GM19238 (cell line): ENCODE results near the gene SHROOM2.
"Not testable (repeated sequence)": the region's sequence is repeated elsewhere in the genome, so short reads cannot be mapped to it uniquely, and the experiment has no call there.

Source experiments
- DNase-seq: peaks from one replicate; pipeline ENCODE4 v3.0.0; 2011; ENCODE audit warnings: low spot score; ENCODE audit not compliant: insufficient read length

SHROOM2 gene

DNA sequence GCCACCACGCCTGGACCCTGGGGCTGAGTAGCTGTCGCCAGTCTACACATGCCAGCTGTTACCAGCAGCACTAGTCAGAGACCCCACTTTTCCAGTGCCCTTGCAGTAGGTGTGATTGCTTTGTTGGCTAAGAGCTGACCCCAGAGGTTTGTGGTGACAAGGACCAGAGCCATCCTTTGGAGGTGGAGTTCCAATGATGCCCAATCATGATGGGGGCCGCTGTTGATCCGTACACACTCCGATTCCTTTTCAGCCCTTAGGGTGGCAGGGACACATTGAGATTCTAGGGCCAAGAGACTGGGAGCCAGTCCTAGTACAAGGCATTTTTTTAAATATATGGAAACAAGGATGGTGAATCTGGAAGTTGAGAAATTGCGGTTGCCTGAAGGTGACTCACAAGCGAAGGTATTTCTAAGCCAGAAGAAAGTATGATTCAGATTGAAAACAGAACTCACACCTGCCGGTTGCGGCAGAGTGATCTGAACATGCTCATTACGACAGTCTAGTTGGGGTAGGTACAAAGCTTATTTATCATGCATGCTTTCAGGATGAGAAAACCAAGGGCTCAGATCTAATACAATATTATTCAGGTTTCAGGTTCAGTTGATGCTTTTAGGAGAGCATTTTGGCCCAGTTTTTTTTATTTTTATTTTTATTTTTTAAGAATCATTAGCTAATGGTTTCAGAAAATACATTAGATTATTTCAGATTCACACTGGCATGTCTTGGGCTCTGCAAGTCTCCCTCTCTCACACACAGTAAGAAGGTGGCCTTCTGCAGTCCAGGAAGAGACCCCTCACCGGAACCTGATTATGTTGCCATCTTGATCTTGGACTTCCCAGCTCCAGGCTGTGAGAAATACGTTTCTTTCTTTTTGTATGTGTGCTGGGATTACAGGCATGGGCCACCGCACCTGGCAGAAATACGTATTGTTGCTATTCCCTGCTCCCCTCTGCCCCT is 43.4 kb downstream of the SHROOM2 start:
- peak; percentile 13 for DNase-seq

DNA sequence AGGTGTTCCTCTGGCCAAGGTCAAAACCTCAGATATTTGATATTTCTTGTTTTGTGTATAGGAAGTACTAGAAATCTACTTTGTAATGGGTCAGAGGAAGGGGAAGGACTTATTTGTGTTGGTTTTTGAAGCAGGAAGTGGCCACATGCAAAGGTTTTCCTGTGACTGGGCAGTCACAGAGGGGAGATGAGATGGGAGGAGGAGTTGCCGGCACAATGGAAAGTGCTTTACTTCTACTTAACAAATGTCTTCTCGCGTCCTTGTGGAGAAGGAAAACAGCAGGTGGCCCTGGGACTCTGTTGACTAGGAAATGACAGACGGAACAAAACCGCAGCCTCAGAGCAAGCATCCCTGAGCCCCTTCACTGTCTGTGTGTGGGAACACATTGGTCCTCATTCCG is 46.6 kb downstream of the SHROOM2 start:
- no peak for DNase-seq

DNA sequence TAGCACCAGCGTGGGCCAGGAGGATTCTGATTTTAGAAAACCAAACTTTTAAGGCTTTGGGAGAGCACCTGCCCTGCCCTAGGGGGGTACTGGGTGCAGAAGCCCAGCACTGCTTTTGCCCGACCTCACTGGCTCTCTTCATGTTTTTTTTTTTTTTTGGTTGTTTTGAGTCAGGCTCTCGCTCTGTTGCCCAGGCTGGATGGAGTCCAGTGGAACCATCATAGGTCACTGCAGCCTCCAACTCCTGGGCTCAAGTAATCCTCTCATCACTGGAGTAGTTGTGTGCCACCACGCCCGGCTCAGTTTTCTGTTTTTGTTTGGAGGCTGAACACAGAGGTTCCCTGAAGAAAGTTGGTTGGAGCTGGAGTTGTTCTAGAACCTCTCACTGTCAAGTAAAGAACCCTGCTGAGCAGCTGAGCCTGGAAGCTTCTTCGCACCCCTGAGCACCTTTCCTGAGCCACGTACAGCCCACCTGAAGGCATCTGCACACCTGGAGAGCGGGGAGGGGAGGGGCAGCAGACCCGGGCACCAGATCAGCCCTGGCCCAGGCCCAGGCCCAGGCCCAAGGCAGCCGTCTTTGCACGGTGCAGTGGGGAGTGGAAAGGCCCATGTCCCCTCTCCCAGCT is 49.5 kb downstream of the SHROOM2 start:
- no peak for DNase-seq

DNA sequence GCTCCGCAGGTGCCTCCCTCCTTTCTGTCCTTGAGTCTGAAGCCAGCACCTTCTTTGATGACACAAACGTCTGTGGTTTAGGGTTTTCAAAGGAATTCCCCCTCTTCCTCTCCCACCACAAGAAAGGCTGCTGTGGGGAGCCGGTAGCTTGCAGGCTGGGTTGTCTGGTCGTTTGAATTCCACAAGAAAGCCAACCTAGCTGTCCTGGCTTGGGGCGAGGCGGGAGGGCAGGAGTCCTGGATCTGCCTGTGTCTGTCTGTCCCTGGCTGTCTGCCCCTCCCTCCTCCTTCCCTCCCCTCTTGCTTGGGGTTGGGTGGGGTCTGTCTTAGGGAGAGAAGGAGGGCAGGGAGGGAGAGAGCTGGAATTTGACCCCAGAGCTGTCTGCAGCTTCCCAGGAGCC is 56.3 kb downstream of the SHROOM2 start:
- no peak for DNase-seq

DNA sequence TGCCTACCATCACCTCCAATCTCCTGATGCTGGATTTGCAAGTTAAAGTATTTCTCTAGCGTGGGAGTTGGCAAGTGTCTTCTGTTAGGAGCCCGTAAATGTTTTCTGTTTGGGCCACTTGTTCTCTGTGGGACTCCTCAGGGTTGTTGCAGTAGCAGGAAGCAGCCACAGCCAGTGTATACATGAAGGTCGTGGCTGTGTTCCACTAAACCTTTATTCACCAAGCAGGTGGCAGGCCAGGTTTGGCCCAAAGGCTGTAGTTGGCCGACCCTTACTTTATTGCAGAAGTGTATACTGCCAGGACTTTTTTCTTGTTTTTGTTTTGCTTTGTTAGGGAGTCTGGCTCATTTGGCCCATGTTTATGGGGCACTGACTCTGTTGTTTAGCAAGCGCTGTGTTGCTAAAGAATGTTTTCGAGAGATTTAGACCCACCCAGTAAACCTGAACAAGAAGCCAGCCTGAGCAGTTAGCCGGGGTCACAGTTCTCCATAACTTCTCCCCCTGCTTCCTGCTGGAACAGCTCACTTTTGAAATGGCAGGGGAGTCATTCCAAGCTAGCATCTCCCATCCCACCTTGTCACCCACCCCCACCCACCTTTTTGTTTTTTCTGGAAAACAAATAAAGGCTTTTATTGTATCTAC is 58.8 kb downstream of the SHROOM2 start:
- no peak for DNase-seq

DNA sequence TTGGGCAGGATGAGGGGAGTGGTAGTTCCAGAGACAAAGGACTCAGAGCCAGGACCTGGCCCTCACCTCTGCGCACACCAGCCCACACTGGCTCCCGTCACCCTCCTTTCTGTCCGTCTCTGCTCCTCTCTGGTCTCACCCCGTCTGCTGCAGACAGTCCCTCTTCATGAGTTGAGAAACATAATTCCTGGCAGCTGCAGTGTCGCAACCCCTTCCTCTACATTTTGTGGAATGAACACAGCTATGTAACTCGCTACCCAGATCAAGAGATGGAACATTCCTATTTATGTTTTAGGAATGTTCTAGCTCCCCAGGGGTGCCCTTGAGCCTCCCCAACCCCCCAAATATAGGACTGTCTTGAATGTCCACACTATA is 59.3 kb downstream of the SHROOM2 start:
- no peak for DNase-seq

DNA sequence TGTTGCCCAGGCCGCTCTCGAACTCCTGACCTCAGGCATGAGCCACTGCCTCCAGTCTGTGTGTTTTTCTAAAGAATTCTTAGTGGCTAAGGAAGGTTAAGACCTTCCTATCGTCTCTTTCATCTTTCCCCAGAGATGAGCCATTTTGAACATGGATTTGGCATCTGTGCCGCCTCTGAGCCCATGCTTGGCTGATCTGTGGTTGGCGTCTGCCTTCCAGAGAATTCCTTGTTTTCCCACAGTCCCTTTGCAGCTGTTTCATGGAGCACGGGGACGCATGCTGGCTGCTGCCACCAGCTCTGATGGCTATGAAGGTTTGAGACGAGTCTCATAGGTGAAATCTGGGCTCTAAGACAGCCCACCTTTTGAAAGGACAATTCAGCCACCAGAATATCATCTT is 60.4 kb downstream of the SHROOM2 start:
- DNase-seq, result no peak

DNA sequence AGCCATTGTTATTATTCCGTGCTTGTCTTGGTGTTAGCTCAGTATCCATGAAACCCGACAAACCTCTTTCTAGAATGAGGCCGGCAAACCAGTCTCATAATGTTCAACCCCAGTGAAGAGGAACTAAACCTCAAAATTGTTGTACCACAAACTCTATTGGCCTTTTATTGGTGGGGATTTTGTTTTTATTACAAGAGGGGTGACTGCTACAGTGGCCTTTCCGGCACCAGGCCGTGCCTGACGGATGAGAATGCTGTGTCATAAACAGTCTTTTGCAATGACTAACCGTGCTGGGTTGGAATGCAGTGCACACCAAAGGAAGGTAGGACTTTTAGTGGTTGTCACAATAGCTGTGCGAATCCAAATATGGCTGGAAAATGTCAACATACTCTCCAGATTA is 60.8 kb downstream of the SHROOM2 start:
- no peak for DNase-seq

DNA sequence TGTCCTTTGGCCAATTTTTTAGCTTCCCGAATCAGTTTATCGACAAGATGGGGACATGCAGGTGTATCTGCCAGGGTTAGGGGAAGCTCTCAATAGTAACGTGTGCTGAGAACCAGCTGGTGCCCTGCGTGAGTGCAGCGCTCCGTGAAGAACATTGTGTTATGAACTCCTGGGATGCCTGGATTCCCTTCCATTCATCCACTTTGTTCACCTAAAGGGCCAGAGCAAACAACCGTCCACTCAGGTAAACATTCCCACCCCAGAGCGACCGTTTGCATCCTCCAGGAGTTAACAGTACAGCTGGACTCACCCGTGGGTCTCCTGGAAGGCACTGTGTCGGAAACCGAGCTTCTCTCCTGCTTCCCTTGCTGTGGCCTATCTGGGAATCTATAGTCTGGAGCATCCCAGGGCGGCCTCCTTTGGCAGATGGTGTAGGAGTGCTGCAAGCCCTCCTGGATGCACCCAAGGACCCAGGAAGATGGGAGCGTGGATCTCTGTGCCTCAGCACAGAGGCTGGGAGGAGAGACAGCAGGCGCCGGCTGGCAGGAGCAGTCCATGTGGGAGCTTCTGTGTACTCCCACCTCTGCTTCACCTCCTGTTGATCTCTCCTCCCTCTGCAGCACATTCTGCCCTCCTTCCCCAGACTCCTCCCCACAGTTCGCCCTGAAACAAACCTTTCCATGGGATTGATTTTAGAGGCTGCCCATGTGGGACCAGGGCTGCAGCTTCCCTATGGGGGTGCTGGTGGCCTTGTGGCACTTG is 62.7 kb downstream of the SHROOM2 start:
- no peak for DNase-seq

DNA sequence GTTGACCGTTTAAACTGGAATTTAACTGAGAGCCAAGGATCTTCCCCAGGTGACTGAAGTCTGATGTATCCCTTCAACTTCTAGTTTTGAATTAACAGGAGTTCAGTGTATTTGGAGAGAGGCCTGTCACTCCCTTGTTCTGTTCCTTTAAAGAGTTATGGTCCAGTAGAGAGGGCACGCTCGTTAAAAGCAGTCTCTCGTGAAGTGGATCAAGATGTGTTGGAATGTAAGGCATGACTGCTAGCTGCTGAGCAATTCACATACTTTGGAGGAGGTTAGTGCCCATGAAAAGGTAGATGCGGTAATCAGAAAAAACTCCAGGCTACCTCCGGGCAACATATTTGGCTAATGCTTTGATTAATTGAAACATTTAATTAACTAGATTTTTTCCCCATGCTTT is 65.7 kb downstream of the SHROOM2 start:
- DNase-seq, result no peak

DNA sequence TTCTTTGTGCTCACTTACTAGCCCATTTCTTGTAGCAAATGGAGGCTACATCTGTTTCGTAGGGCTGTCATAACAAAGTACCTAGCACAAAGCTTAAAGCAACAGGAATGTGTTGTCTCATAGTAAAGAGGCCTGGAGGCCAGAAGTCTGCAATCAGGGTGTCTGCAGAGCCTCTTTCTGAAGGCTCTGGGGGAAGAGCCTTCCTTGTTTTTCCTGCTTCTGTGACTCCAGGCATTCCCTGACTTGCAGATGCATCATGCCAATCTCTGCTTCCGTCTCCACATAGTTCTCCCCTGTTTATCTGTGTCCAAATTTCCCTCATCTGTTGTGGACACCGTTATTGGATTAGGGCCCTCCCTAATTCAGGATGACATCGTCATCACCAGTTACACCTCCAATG is 67.1 kb downstream of the SHROOM2 start:
- no peak for DNase-seq

DNA sequence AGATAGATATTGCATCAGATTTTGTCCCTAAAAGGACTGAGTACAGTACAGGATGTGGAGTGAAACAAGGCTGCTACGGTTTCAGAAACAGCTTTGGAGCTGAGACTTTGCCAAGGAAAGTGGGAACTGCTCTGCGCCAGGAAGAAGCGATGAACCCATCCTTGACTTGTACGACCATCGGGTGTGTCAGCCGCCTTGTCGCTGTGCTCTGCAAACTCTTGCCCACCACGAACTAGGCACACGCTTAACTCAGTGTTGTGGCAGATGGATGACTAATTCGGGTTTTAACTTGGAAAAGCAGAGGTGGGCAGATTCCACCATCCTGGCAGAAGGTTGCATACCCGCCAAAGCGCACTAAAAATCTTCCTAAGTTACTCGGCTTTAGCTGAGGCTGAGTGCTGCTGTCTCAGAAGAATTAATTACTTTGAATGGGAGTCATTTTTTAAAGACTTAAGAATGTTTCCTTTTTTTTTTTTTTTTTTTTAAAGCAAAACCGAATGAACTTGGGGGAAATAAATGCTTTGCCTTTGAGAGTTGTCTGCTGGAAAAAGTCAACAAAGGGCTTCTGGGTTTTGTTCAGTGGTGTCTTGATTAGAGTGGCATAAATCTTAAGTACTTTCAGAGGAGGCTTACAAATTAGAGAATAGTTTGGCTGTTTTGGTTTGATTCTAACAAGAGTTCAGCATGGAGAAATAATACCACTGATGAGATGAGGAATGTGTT is 69.5 kb downstream of the SHROOM2 start:
- DNase-seq, result no peak

DNA sequence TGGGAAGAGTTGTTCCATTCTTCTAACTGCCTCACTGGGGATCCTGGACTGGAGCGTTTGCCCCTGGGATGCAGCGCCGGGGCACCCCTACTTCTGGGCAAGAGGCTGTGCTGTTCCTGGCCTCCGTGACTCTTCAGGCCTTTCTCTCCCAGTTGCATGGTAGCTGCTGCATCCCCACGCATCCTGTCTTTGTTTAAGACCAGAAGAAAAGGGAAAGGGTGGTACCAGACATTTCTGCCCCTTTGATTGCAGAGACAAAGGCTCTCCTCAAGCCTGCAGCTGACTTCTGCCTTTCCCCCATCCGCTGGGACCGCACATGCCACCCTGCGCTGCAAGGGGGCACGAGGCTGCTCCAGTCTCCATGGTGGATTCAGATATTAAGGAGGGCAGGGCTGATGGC is 70.4 kb downstream of the SHROOM2 start:
- DNase-seq, result no peak

DNA sequence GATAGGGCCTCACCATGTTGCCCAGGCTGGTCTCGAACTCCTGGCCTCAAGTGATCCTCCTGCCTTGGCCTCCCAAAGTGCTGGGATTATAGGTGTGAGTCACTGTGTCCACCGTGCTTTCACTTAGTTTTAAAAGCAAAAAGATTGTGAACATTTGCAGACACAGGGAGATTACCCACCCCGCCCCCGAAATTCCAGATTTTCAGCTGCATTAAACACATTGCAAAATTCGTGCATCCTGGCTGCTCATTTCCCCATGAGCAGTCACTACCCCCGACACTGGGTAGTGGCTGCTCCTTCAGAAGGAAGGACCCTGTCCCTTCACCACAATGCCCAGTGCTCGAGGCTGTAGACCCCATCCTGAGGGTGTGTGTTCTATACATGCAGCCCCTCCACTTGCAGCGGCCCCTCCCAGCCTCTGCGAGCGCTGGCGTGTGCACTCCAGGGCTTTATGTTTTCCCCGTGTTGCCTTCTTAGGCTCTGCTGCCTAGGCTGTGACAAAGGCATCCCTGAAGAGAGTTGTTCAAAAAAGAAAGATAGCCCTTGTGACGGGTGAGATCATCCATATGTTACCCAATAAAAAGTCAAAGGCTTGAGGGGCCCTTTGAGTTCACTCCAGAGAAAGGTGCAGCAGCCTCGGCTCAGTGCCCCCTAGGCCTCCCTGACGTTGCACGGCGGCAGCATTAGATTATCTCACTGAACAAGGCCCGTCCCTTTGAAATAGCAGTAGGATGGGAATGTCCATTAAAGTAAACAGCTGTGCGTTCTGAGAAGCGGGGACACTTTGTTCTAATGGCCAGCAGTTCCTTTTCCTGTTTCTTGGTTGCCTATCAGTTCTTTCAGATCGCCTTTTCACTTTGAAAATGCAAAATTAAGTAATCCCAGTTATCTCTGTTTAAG is 71.6 kb downstream of the SHROOM2 start:
- DNase-seq, result no peak

DNA sequence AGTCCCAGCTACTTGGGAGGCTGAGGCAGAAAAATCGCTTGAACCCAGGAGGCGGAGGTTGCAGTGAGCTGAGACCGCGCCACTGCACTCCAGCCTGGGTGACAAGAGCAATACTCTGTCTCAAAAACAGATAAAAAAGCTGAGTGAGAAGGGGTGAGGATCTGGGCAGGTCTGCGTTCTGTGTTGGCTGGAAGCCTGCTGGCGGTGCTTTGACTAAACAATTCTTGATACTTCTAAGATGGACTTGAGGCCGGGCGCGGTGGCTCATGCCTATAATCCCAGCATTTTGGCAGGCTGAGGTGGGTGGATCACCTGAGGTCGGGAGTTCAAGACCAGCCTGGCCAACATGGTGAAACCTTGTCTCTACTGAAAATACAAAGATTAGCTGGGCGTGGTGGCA is 72.5 kb downstream of the SHROOM2 start:
- not testable (repeated sequence) for DNase-seq

DNA sequence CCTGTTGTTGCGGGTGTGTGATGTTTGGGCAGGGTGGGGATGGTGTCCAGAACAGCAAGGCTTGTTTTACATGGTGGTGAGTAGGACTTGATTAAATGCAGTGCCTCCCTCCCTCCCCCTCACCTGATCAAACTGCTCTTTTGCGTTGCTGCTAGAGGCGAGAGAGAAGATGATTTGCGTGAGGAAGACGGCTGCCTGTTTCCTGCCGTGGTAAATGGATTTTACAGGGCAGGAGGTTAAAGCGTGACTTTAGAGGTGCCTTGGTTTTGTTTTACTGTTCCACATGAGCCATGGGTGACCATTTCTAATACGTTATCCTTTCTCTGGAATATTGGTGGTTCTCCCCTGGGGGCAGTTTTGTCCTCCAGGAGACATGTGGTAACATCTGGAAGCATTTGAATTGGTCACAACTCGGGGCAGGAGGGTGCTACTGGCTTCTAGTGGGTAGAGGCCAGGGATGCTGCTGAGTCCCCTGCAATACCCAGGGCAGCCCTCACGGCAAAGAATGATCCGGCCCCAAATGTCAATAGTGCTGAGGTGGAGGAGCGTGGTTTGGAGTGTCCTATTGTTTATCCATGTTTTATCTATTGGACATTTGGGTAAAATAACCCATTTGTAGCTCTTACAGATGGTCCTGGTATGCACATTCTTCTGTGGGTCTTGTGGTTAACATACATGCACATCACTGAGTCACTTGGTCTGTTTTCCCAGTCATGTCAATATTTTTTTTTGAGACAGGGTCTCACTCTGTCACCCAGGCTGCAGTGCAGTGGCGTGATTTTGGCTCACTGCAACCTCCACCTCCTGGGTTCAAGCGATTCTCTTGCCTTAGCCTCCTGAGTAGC is 73.7 kb downstream of the SHROOM2 start:
- DNase-seq, result no peak

DNA sequence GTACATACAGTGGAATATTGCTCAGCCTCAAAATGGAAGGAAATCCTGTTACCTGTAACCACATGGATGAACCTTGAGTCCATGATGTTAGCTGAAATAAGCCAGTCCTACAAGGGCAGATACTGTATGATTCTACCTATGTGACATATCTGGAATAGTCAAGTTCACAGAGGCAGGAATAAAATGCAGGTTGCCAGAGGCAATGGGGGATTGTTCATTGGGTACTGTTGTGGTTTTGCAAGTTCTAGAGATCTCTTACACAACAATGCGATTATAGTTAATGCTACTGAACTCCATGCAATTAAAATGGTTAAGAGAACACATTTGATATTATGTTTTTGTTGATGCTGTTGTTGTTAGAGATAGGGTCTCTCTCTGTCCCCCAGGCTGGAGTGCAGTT is 74.6 kb downstream of the SHROOM2 start:
- DNase-seq, result no peak

DNA sequence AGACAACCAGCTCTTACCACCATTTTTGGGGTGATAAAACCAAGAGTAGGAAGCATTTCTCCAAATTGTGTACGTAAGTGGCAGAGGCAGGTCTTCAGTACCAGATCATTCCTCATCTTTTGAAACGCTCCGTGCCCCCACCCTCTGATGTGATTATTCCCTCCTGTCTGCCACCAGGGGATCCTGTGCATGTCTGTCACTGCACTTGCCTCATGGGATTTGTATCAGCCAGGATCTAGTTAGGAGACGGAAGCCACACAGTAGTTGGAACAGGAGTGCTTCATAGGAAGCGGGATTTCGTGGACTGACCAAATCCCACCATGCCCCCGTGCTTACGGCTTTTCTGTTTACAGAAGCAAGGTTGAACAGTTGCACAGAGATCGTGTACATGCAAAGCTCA is 75.5 kb downstream of the SHROOM2 start:
- no peak for DNase-seq

DNA sequence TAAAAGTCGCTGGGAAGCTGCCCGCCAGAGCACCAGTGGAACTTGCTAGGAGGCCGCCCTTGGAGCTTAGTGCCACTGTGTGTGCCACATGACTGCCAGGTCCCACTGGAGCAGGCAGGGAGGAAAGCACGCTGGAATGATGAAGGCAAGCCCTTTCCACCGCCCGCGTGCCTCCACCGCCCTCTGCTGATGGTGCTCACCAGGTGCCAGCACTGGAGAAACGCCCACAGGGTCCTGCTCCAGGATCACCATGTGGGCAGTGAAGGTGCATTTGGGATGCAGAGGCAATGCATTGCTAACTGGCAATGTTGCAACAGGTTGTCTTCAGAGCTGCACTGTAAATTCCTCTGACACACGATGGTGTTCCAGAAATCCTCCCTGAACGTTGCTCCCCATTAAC is 76.3 kb downstream of the SHROOM2 start:
- no peak for DNase-seq
